Body of pancreas (tissue), 4 donors: ENCODE measurements around the gene PXDN. TPM values are rescaled to one million over a fixed set of nuclear protein-coding genes. Genes with fewer than 3 reads are reported as not detected.

ENCODE experiments used
- ATAC-seq: fragments of 150-250 bp; one replicate; pipeline ENCODE4 v1.9.1; 2016
- DNase-seq, 4 donors: peaks; one replicate each; pipeline ENCODE4 v3.0.0-alpha.2; 2019
- H3K27ac ChIP-seq, 4 donors: fragments of 200-600 bp; sonication (generic); 1 replicate in 3 of 4; 2 replicates in 1 of 4; pipeline versions ENCODE4 v1.5.1 to v1.6.1; 2016 to 2019; ENCODE audit warnings: mild to moderate bottlenecking in 1 of 4, mixed read lengths in 1 of 4, moderate library complexity in 1 of 4
- H3K27me3 ChIP-seq, 2 donors: fragments of 200-600 bp; sonication (generic); one replicate each; pipeline ENCODE4 v1.6.0; 2016; ENCODE audit warnings: mild to moderate bottlenecking in 1 of 2
- H3K36me3 ChIP-seq, 2 donors: fragments of 200-600 bp; sonication (generic); replicated peaks in 1 of 2; 2 replicates each; pipeline ENCODE4 v1.5.1; 2016; ENCODE audit warnings: low read depth in 2 of 2; ENCODE audit not compliant: insufficient read depth in 1 of 2
- H3K4me1 ChIP-seq: fragments of 200-600 bp; sonication (generic); one replicate; pipeline ENCODE4 v1.6.0; 2016
- H3K4me3 ChIP-seq, 2 donors: fragments of 200-600 bp; sonication (generic); 1 replicate in 1 of 2; 2 replicates in 1 of 2; pipeline ENCODE4 v1.5.1; 2016 to 2019
- H3K9me3 ChIP-seq, 3 donors: fragments of 200-600 bp; sonication (generic); 1 replicate in 2 of 3; 2 replicates in 1 of 3; pipeline ENCODE4 v1.5.1; 2016
- CTCF ChIP-seq, 7 experiments: fragments of 450-650 bp in 4 of 7; fragments of 200-600 bp in 3 of 7; sonication (generic) in 3 of 7; IDR thresholded peaks; one replicate each; pipeline ENCODE4 v1.5.1; 2016 to 2019; ENCODE audit warnings: antibody characterized with exemption in 7 of 7
- POLR2A ChIP-seq, 3 donors: fragments of 450-650 bp; IDR thresholded peaks; one replicate each; pipeline ENCODE4 v1.6.1; 2016; ENCODE audit warnings: antibody characterized with exemption in 3 of 3, mild to moderate bottlenecking in 2 of 3
- WGBS, 2 donors: methylation state at CpG; one replicate each; pipeline ENCODE4 v1.1.5; 2017; 5-methylcytosine and 5-hydroxymethylcytosine counted together
- intact Hi-C: fragments of 100-400 bp; cut with DNase I; formaldehyde crosslinking; loops from one replicate; pipeline ENCODE4 v1.15.1; 2023
- total RNA-seq, 2 donors: library from RNA; depleted of rRNA; stranded (reverse); fragments of >200 nt; gene quantifications; one replicate each; pipeline ENCODE4 v1.1.0, GENCODE V29; 2016

PXDN gene
- total RNA-seq, 2 donors from 2014 or later: 7.0 to 41.9 TPM

GRCh38 chr2:1698188-1698945 lies 45.9 kb downstream of the PXDN start:
- Histone ChIP-seq H3K4me1 (no peaks in the 10 kb centered on the region), H3K27me3 (no peaks in the 10 kb centered on the region), H3K4me3 (no peak overlapping the region), H3K27ac (no peak overlapping the region), H3K36me3 (no peaks in the 10 kb centered on the region), H3K9me3 (no peaks in the 10 kb centered on the region)
- intact Hi-C loops: no loop called here
- ATAC-seq (no peak), DNase-seq (no peak)
- WGBS, 2 donors: 41 to 43% methylated on average over 10 of the region's 10 CpGs
- TF ChIP-seq POLR2A (IDR thresholded peaks at IDR 0.05): no peak
- no peak for TF ChIP-seq CTCF (IDR thresholded peaks at IDR 0.05)

GRCh38 chr2:1697601-1698000 lies 46.7 kb downstream of the PXDN start:
- DNase-seq: no peak
- Histone ChIP-seq H3K27me3 (no peaks in the 10 kb centered on the region), H3K27ac (no peak overlapping the region), H3K36me3 (no peaks in the 10 kb centered on the region), H3K9me3 (no peaks in the 10 kb centered on the region), H3K4me3 (no peak overlapping the region), H3K4me1 (no peaks in the 10 kb centered on the region)
- no peak for TF ChIP-seq POLR2A (IDR thresholded peaks at IDR 0.05)
- no peak for TF ChIP-seq CTCF (IDR thresholded peaks at IDR 0.05)
- intact Hi-C loops: no loop called here
- ATAC-seq: no peak
- 82 to 87% methylated on average over 9 of the region's 9 CpGs for WGBS, 2 donors

GRCh38 chr2:1696472-1696871 lies 47.8 kb downstream of the PXDN start:
- Histone ChIP-seq H3K4me3 (no peak overlapping the region), H3K27me3 (no peaks in the 10 kb centered on the region), H3K9me3 (no peaks in the 10 kb centered on the region), H3K4me1 (no peaks in the 10 kb centered on the region), H3K27ac (no peak overlapping the region), H3K36me3 (no peaks in the 10 kb centered on the region)
- WGBS, 2 donors: 88% methylated on average over 3 of the region's 3 CpGs
- intact Hi-C loops: no loop called here
- no peak for TF ChIP-seq POLR2A (IDR thresholded peaks at IDR 0.05)
- TF ChIP-seq CTCF (IDR thresholded peaks at IDR 0.05): no peak
- no peak for DNase-seq
- no peak for ATAC-seq

- H3K36me3 ChIP-seq: no peaks in the 10 kb centered on the region
- H3K9me3 ChIP-seq: no peaks in the 10 kb centered on the region
- no peak for ATAC-seq
- DNase-seq: no peak
- no peak overlapping the region for H3K4me3 ChIP-seq
- H3K27ac ChIP-seq: no peak overlapping the region
- intact Hi-C loops: no loop called here
- WGBS, 2 donors: 77 to 81% methylated on average over 22 to 25 of the region's 25 CpGs
- H3K27me3 ChIP-seq: no peaks in the 10 kb centered on the region
- no peaks in the 10 kb centered on the region for H3K4me1 ChIP-seq
- TF ChIP-seq POLR2A (IDR thresholded peaks at IDR 0.05) (no peak), CTCF (IDR thresholded peaks at IDR 0.05) (no peak)
Observed at GRCh38 chr2:1694371-1695271, 49.7 kb downstream of the PXDN start.
